GM12872 (cell line): ENCODE results near the gene SH3TC2.

Source experiments
- CTCF ChIP-seq: IDR thresholded peaks from 3 replicates; pipeline ENCODE4 v1.5.1; 2011; ENCODE audit warnings: low read depth, mild to moderate bottlenecking, low read length, moderate library complexity; ENCODE audit not compliant: insufficient read depth

The SH3TC2 gene

GRCh38 chr5:149063017-149063687 is at the start of gene SH3TC2:
SH3TC2 (minus strand) TSS chr5:149063062; CDS start chr5:149063022, 40 bp downstream.
- TF ChIP-seq CTCF, result no peak

GRCh38 chr5:149110406-149110805 is 47.5 kb upstream of the SH3TC2 start:
- TF ChIP-seq CTCF, result no peak

GRCh38 chr5:149108651-149109280 is 45.9 kb upstream of the SH3TC2 start:
- TF ChIP-seq CTCF, result no peak

GRCh38 chr5:149100331-149100730 is 37.5 kb upstream of the SH3TC2 start:
- no peak for TF ChIP-seq CTCF

GRCh38 chr5:149099920-149100319 is 37.1 kb upstream of the SH3TC2 start:
- TF ChIP-seq CTCF, result no peak

- no peak for TF ChIP-seq CTCF
These were observed 32.1 kb upstream of the SH3TC2 start for GRCh38 chr5:149094996-149095395.

GRCh38 chr5:149093625-149094024 is 30.8 kb upstream of the SH3TC2 start:
- no peak for TF ChIP-seq CTCF
